ENCODE measurements around the gene INKA2. TPM values are rescaled to one million over a fixed set of nuclear protein-coding genes. Genes with fewer than 3 reads are reported as not detected.
A peak's percentile ranks its signal among the peaks of the same experiment; 100 is the strongest.

Gene INKA2
- polyA plus RNA-seq, 4 donors: 1.8 to 4.6 (median 3.0) TPM

- no peak for DNase-seq (ENCODE audit: low read depth in 4 of 4, low spot score in 3 of 4)
Measured at GRCh38 chr1:111706921-111707320, 32.3 kb downstream of the INKA2 start.

GRCh38 chr1:111705841-111706240, 33.4 kb downstream of the INKA2 start:
- no peak for DNase-seq (ENCODE audit: low read depth in 4 of 4, low spot score in 3 of 4)

- no peak for DNase-seq (ENCODE audit: low read depth in 4 of 4, low spot score in 3 of 4)
Measured at GRCh38 chr1:111704776-111705175, 34.4 kb downstream of the INKA2 start.

GRCh38 chr1:111704240-111704639, 35.0 kb downstream of the INKA2 start:
- no peak for DNase-seq (ENCODE audit: low read depth in 4 of 4, low spot score in 3 of 4)

- DNase-seq (ENCODE audit: low read depth in 4 of 4, low spot score in 3 of 4): no peak
Measured at GRCh38 chr1:111702504-111703050, 36.6 kb downstream of the INKA2 start.

- no peak for DNase-seq (ENCODE audit: low read depth in 4 of 4, low spot score in 3 of 4)
Measured at GRCh38 chr1:111699268-111699667, 39.9 kb downstream of the INKA2 start.

GRCh38 chr1:111696330-111696729, 42.9 kb downstream of the INKA2 start:
- DNase-seq (ENCODE audit: low read depth in 4 of 4, low spot score in 3 of 4): no peak

GRCh38 chr1:111695801-111696200, 43.4 kb downstream of the INKA2 start:
- DNase-seq (ENCODE audit: low read depth in 4 of 4, low spot score in 3 of 4): no peak

- no peak for DNase-seq (ENCODE audit: low read depth in 4 of 4, low spot score in 3 of 4)
Measured at GRCh38 chr1:111691886-111692285, 47.3 kb downstream of the INKA2 start.

- DNase-seq (ENCODE audit: low read depth in 4 of 4, low spot score in 3 of 4): peak; percentile 32 to 74 (median 53)
Measured at GRCh38 chr1:111690306-111690617, 48.9 kb downstream of the INKA2 start.

Other genes starting within 250 kb of the INKA2 start
- under 1 TPM; 0.50 to 0.83 (median 0.61) TPM for gene ADORA3, start 235.8 kb downstream of the INKA2 start, polyA plus RNA-seq (ENCODE audit: insufficient read length in 4 of 4)
- 1 to 10 TPM; 1.0 to 1.8 (median 1.1) TPM for gene TMIGD3, start 235.8 kb downstream of the INKA2 start, polyA plus RNA-seq (ENCODE audit: insufficient read length in 4 of 4)
- gene RAP1A, start 119.6 kb downstream of the INKA2 start, polyA plus RNA-seq (ENCODE audit: insufficient read length in 4 of 4): 10 to 100 TPM; 73.9 to 92.6 (median 86.1) TPM
- 10 to 100 TPM; 21.0 to 25.0 (median 23.6) TPM for gene DDX20, start 16.5 kb upstream of the INKA2 start, polyA plus RNA-seq (ENCODE audit: insufficient read length in 4 of 4)